ENCODE results near the gene SMCO4.

Gene SMCO4

DNA sequence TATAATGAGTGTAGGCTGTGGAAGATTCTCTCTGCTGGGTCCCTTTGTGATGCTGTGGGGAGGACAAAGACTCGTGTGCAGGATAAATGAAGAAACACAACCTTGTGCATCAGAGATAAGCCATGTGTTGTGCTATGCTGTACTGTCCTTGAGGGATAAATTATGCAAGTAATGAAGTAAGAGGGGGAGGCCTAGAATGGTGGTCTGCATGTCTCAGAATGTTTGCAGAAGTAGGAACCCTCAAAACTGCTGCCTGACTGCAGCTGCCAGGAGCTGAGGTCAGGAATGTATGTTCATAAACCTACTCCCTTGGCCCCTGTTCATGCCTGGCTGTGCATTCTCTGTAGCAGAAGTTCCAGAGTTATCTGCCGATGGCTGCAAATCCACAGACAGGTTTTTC lies 4.6 kb upstream of the SMCO4 start:
- H3K4me3 ChIP-seq (ENCODE audit: control insufficient read depth, low read depth, low read length) = no peak overlapping the region
- no peak for DNase-seq (ENCODE audit: low read depth)
- TF ChIP-seq, protein P1, sequence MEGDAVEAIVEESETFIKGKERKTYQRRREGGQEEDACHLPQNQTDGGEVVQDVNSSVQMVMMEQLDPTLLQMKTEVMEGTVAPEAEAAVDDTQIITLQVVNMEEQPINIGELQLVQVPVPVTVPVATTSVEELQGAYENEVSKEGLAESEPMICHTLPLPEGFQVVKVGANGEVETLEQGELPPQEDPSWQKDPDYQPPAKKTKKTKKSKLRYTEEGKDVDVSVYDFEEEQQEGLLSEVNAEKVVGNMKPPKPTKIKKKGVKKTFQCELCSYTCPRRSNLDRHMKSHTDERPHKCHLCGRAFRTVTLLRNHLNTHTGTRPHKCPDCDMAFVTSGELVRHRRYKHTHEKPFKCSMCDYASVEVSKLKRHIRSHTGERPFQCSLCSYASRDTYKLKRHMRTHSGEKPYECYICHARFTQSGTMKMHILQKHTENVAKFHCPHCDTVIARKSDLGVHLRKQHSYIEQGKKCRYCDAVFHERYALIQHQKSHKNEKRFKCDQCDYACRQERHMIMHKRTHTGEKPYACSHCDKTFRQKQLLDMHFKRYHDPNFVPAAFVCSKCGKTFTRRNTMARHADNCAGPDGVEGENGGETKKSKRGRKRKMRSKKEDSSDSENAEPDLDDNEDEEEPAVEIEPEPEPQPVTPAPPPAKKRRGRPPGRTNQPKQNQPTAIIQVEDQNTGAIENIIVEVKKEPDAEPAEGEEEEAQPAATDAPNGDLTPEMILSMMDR (IDR thresholded peaks at IDR 0.05; ENCODE audit: control insufficient read depth, insufficient read depth, low read depth, low read length, missing control alignments) = no peak

DNA sequence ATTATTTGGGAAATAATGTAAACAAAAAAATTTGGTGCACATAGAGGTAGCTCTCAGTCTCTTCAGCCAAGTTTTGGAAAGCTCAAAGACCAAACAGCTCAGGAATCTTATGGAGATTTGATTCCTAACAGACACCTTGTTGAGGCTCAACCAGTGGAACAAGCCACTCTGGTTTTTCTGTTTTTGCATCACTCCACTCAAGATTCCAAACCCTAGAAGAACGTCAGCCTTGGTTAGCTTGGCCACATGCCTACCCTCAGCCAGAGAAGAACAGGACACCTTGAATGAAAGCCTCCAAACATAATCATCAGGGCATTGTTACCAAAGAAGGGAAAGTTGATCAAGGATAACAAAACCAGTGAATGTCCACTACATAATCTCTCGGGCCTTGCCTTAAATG lies 3.8 kb upstream of the SMCO4 start:
- DNase-seq (ENCODE audit: low read depth) = no peak
- TF ChIP-seq, protein P1 (IDR thresholded peaks at IDR 0.05; ENCODE audit: control insufficient read depth, insufficient read depth, low read depth, low read length, missing control alignments) = no peak
- H3K4me3 ChIP-seq (ENCODE audit: control insufficient read depth, low read depth, low read length) = no peak overlapping the region

DNA sequence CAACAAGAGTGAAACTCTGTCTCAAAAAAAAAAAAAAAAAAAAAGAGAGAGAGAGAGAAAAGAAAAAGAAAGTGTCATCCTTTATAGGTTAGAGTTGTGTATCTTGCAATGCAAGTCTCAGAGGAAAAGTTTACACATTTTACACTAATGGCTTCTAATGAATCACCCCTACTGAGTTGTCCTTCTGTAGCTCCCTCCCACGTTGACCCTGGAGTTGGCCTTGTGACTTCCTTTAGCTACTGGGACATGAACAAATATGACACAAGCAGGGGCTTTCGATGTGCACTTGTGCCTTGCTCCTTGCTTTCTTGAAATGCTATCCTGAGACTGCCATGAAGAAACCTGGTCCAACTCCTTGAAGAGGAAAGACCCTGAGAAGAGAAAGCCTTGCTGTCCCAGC lies 2.4 kb upstream of the SMCO4 start:
- no peak for DNase-seq (ENCODE audit: low read depth)
- no peak overlapping the region for H3K4me3 ChIP-seq (ENCODE audit: control insufficient read depth, low read depth, low read length)
- TF ChIP-seq, protein P1 (IDR thresholded peaks at IDR 0.05; ENCODE audit: control insufficient read depth, insufficient read depth, low read depth, low read length, missing control alignments) = no peak

DNA sequence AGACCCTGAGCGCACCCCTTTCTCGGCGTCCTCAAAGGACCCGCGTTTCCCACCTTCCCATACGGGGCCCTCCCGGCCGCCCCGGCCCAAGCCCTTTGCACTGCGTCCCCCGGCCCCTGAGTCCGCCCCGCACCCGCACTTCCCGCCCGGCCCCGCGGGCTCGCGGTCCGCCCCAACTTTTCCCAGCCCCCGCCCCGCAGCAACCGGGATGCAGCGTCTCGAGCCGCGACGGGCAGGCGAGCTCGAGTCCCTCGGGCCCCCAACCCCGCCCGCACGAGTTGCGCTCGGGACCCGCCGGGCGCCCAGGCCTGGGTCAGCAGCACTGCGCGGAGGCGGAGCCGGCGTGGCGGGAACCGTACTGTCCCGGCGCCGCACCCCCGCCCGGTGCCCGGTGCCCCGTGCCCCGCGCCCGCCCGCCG lies 371 bp downstream of the SMCO4 start:
- TF ChIP-seq, protein P1 (IDR thresholded peaks at IDR 0.05; ENCODE audit: control insufficient read depth, insufficient read depth, low read depth, low read length, missing control alignments) = no peak
- no peak for DNase-seq (ENCODE audit: low read depth)
- peak overlapping the region; percentile 75 for H3K4me3 ChIP-seq (ENCODE audit: control insufficient read depth, low read depth, low read length)

DNA sequence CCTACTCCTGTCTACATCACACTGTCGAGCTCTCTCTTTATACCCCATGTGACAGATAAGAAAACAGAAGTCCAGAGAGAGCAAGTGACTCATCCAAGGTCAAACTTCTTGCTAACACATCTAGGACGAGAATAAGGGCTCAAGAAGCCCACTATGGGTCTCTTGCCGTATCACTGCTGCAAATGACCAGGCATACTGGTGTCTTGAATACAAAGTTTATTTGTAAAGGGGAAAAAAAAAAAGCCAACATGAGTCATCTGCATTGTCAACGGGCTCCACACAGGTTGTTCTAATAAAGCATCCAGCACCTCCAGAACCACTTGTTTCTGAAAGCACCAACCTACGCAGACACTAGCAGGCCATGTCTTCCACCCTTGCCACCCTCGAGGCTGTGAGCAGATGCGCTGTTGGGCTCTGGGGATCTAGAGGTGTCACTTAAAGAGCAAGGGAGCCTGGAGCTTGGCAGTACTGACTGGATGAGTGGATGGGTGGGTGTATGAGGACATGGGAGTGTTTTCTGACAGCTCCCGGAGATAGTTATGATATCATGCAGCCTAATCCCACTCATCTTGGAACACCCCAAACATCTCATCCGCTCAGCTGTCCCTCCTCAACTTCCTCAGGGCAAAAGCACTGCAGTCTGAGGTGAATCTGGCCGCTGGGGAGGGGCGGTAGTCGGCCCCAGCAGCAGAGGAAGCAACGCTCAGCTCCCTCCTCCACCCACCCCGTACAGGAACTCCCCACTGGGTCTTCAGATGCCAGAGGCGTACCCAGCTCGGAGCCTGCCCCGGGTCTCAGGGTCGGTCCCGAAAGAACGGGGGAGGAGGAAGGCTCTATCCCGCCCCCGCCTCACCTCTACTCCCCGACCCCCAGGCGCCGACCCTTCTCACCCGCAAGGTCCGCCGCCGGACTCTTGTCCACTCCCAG lies 1.0 kb downstream of the SMCO4 start:
- TF ChIP-seq, protein P1 (IDR thresholded peaks at IDR 0.05; ENCODE audit: control insufficient read depth, insufficient read depth, low read depth, low read length, missing control alignments) = no peak
- no peak for DNase-seq (ENCODE audit: low read depth)
- H3K4me3 ChIP-seq (ENCODE audit: control insufficient read depth, low read depth, low read length) = peak overlapping the region; percentile 75

DNA sequence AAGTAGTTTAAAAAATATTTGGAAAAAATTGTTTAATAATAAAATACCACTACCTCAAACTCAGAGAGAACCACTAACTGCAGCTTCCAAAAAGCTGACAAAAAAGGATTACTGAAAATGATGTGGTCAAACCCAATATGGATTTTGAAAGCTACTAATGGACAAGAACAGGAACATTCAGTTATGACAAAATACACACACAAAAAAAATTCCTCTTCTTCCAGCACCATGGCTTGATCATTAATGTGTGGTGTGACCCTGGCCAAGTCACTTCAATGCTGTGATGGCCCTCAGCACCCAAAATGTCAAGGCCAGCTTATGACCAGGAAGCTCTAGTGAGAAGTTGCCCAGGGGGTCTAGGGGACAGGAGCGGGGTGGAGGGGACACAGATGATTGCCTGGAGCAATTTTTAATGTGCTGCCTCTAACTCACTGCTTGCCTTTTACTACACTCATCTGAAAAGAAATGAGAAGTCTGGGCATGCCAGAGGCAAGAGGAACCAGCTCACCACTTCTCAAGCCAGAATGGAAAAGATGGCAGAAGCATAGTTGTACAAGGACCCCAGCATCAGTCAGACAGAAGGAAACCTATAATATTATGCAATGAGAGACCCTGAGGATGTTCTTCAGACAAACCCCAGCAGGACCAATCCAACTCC lies 2.2 kb downstream of the SMCO4 start:
- no peak overlapping the region for H3K4me3 ChIP-seq (ENCODE audit: control insufficient read depth, low read depth, low read length)
- TF ChIP-seq, protein P1 (IDR thresholded peaks at IDR 0.05; ENCODE audit: control insufficient read depth, insufficient read depth, low read depth, low read length, missing control alignments) = no peak
- no peak for DNase-seq (ENCODE audit: low read depth)
